ENCODE results near the gene TCF12. TPM values are rescaled to one million over a fixed set of nuclear protein-coding genes. Genes with fewer than 3 reads are reported as not detected.

TCF12 gene
- total and polyA plus RNA-seq, 2 donors (not counting 3 experiments of a cell fraction or from before 2014, with no cell fraction given): 72.1 to 133 TPM

DNA sequence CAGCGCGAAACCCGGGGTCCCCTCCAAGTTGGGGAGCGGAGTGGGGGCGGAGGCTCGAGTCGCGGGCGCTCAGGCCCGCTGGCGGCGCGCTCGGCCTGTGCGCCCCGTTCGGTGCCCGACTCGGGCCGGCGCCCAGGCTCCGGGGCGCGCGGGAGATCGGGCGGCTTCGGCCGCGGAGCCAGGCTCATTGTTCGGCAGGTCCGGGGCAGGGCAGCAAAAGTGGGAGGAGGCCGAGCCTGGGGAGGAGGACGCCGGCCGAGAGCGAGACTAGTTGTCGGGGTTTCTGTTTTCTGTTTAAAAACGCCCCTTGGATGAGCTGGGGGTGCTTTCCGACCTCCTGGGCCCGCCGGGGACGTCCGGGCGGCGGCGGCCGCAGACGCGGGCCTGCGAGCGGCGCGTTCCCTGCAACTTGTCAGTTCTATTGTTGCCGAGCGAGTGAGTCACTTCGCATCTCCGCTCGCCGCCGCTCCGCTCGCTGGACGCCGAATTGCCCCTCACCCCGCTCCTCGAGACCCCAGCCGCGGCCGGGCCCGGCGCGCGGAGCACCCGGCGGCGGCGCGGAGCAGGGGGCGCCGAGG is 676 bp downstream of the TCF12 start:
- Histone ChIP-seq H3K36me3 (ENCODE audit: control insufficient read depth in 2 of 2, extremely low read depth in 1 of 2, insufficient read depth in 2 of 2, low read length in 2 of 2) (peaks cover 0 to 8% of the 10 kb centered on the region in 2 experiments), H3K4me1 (ENCODE audit: control insufficient read depth, extremely low read depth, insufficient read depth, low read length) (peaks cover 40% of the 10 kb centered on the region), H3K4me2 (ENCODE audit: insufficient read depth, low read length) (peak overlapping the region; percentile 28), H3K27me3 (ENCODE audit: control insufficient read depth in 2 of 2, insufficient read depth in 2 of 2, low read length in 2 of 2) (no peaks in the 10 kb centered on the region), H3K27ac (ENCODE audit: insufficient read depth, low read depth, low read length) (peak overlapping the region; percentile 86), H3K9me1 (replicated peaks; ENCODE audit: control insufficient read depth, extremely low read depth, insufficient read depth, low read length) (no peaks in the 10 kb centered on the region), H3K4me3 (replicated peaks in 1 of 3; ENCODE audit: insufficient read depth in 1 of 3, low read depth in 1 of 3, low read length in 3 of 3) (peak overlapping the region; percentile 87 to 98 (median 87)), H3K79me2 (ENCODE audit: control insufficient read depth, insufficient read depth, low read length) (peaks cover 52% of the 10 kb centered on the region), H3K9me3 (replicated peaks; ENCODE audit: control insufficient read depth, insufficient read depth, low read length) (no peaks in the 10 kb centered on the region), H2AFZ (ENCODE audit: low read depth, low read length) (peak overlapping the region; percentile 68), H4K20me1 (replicated peaks; ENCODE audit: control insufficient read depth, extremely low read depth, insufficient read depth, low read length) (peaks cover 6% of the 10 kb centered on the region), H3K9ac (replicated peaks; ENCODE audit: extremely low read depth, insufficient read depth, low read length) (peak overlapping the region; percentile 93)
- CTCF ChIA-PET: interaction anchor here (1.0 to 3.3 kb wide), 8 partner anchors 9 to 422 kb away, joined by 3 to 18 read pairs (median 6); no protein-coding TSS in a partner anchor
- no peak for FAIRE-seq
- BruUV-seq (replicated peaks): TSS peak; percentile 30
- dilution Hi-C loops (cut with MboI; ENCODE audit: extremely low pct_ligation_motif_present, low sequenced_read_pairs): no loop called here
- POLR2A ChIA-PET: interaction anchor here (0.6 to 1.5 kb wide), 3 partner anchors 28 to 228 kb away, joined by 3 to 7 read pairs (median 4); no protein-coding TSS in a partner anchor
- DNase-seq (ENCODE audit: low read depth, low spot score): peak; percentile 77
- TF ChIP-seq POLR2A (IDR thresholded peaks at IDR 0.05; ENCODE audit: low read depth, low read length) (peak; percentile 75), FOS (IDR thresholded peaks at IDR 0.05; ENCODE audit: borderline replicate concordance, insufficient read depth, low read length) (peak; percentile 78), JUN (IDR thresholded peaks at IDR 0.05; ENCODE audit: borderline replicate concordance, insufficient read depth, insufficient read length, low read depth) (no peak), MYC (IDR thresholded peaks at IDR 0.05; ENCODE audit: low read depth, low read length) (no peak), CTCF (IDR thresholded peaks at IDR 0.05; ENCODE audit: extremely low read depth in 1 of 2, insufficient read depth in 1 of 2, low read depth in 1 of 2, low read length in 2 of 2) (no peak), POLR2AphosphoS5 (IDR thresholded peaks at IDR 0.05; ENCODE audit: insufficient read depth, low read depth, low read length) (peak; percentile 84), GATA2 (IDR thresholded peaks at IDR 0.05; ENCODE audit: insufficient read depth, insufficient read length, low read depth, low read length) (no peak), EZH2 (IDR thresholded peaks at IDR 0.05; ENCODE audit: borderline replicate concordance, low read depth, low read length, severe bottlenecking) (no peak), MAX (IDR thresholded peaks at IDR 0.05; ENCODE audit: insufficient read depth, insufficient read length) (no peak)
- intact Hi-C loops (cut with micrococcal nuclease): loop anchor here (2.0 to 5.0 kb wide), 4 partner anchors 186 to 422 kb away; partner anchors contain the start of gene ZNF280D
